Measurements from ENCODE around the gene CA5A.

DNA sequence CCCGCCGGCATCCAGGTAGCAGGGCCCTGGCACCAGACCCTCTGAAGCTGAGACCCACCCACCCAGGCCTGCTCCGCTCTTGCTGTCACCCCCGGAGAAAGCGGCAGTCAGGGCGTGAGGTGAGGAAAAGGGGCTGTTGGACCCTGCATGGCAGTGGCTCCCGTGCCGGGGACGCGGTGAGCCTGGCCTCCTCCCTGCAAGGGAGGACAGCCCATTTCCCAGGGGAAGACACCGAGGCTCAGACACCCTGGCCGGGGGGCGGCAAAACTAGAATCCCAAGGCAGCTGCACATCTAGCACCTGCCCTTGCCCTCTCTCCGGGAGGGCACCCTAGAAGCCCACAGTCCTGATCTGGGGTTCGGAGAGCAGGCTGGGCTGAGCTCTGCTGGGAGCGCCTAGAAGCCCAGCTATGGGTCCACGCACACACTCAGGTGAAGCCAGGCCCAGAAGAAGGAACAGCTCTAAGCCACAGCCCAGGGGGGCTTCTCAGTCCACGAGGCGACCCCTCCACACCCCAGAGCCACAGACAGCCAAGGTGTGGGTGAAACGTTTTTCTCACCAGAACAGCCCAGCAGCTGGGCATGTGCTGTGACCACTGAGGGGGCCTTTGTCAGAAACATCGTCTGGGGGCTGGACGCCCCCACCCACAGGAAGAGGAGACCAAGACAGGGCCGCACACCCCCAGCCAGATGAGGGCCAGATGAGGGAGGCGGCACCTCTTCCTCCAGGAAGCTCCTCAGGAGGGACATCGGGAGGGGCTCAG is 89.4 kb downstream of the CA5A start:
- TF ChIP-seq, protein P1, sequence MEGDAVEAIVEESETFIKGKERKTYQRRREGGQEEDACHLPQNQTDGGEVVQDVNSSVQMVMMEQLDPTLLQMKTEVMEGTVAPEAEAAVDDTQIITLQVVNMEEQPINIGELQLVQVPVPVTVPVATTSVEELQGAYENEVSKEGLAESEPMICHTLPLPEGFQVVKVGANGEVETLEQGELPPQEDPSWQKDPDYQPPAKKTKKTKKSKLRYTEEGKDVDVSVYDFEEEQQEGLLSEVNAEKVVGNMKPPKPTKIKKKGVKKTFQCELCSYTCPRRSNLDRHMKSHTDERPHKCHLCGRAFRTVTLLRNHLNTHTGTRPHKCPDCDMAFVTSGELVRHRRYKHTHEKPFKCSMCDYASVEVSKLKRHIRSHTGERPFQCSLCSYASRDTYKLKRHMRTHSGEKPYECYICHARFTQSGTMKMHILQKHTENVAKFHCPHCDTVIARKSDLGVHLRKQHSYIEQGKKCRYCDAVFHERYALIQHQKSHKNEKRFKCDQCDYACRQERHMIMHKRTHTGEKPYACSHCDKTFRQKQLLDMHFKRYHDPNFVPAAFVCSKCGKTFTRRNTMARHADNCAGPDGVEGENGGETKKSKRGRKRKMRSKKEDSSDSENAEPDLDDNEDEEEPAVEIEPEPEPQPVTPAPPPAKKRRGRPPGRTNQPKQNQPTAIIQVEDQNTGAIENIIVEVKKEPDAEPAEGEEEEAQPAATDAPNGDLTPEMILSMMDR (IDR thresholded peaks at IDR 0.05; ENCODE audit: insufficient read depth, low read length): no peak
- TF ChIP-seq SPI1 (IDR thresholded peaks at IDR 0.05; ENCODE audit: borderline replicate concordance, low read depth) (no peak), POLR2AphosphoS5 (IDR thresholded peaks at IDR 0.05; ENCODE audit: low read depth) (no peak)
- TF ChIP-seq, protein P2, sequence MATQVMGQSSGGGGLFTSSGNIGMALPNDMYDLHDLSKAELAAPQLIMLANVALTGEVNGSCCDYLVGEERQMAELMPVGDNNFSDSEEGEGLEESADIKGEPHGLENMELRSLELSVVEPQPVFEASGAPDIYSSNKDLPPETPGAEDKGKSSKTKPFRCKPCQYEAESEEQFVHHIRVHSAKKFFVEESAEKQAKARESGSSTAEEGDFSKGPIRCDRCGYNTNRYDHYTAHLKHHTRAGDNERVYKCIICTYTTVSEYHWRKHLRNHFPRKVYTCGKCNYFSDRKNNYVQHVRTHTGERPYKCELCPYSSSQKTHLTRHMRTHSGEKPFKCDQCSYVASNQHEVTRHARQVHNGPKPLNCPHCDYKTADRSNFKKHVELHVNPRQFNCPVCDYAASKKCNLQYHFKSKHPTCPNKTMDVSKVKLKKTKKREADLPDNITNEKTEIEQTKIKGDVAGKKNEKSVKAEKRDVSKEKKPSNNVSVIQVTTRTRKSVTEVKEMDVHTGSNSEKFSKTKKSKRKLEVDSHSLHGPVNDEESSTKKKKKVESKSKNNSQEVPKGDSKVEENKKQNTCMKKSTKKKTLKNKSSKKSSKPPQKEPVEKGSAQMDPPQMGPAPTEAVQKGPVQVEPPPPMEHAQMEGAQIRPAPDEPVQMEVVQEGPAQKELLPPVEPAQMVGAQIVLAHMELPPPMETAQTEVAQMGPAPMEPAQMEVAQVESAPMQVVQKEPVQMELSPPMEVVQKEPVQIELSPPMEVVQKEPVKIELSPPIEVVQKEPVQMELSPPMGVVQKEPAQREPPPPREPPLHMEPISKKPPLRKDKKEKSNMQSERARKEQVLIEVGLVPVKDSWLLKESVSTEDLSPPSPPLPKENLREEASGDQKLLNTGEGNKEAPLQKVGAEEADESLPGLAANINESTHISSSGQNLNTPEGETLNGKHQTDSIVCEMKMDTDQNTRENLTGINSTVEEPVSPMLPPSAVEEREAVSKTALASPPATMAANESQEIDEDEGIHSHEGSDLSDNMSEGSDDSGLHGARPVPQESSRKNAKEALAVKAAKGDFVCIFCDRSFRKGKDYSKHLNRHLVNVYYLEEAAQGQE (IDR thresholded peaks at IDR 0.05; ENCODE audit: insufficient replicate concordance, low read depth): no peak

Data from HL-60 (cell line).